Measurements from ENCODE around the gene ARMH1. TPM values are rescaled to one million over a fixed set of nuclear protein-coding genes. Genes with fewer than 3 reads are reported as not detected.

The ARMH1 gene
- total RNA-seq, 1 donor from 2014 or later = 3.0 TPM

DNA sequence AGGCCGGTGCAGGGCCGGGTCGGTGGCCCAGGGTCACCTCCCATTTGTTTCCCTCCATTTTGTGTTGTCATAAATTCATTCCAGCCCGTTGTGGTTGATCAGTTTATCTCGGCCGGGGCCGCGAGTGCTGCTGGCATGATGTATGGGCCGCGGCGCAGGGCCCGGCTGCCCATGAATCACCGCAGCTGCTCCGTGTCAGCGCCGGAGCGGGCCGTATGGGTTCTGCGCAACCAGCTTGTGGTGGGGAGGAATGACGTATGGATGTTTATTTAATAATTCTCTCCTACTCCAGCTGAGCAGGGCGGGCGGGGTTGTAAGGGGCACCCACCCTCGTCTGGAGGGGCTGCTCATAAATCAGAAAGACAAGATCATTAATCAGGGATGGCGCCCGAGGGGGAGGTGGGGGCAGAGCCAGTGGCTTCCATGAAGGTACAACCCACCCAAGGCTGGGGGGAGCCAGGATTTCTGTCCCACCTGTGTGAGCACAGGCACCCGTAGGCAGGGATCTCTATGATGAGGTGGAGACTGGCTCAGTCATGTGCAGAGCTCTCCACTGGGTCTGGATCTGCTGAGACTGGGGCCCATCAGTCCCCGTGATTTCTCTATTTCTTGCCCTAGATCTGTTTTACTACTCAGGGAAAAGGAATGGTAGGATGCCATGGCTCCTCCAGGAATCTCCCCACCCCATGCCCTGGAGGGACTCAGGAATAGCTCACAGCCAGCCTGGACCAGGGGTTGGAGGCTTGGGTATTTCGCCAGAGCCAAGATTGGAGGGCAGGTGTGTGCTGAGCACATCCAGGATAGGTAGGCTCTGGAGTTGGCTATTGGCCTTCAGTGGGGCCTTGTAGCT, 28.0 kb upstream of the ARMH1 start:
- Mint-ChIP-seq H3K4me3 (ENCODE audit: unreplicated experiment) (no peak overlapping the region), H3K4me1 (ENCODE audit: unreplicated experiment) (peaks cover 16% of the 10 kb centered on the region), H3K27ac (ENCODE audit: unreplicated experiment) (no peak overlapping the region), H3K9me3 (ENCODE audit: unreplicated experiment) (no peaks in the 10 kb centered on the region), H3K36me3 (ENCODE audit: unreplicated experiment) (peaks cover 23% of the 10 kb centered on the region), H3K27me3 (ENCODE audit: unreplicated experiment) (no peaks in the 10 kb centered on the region)
- no peak for TF ChIP-seq CTCF (IDR thresholded peaks at IDR 0.05)
- no peak for DNase-seq (ENCODE audit: extremely low spot score, unreplicated experiment)

DNA sequence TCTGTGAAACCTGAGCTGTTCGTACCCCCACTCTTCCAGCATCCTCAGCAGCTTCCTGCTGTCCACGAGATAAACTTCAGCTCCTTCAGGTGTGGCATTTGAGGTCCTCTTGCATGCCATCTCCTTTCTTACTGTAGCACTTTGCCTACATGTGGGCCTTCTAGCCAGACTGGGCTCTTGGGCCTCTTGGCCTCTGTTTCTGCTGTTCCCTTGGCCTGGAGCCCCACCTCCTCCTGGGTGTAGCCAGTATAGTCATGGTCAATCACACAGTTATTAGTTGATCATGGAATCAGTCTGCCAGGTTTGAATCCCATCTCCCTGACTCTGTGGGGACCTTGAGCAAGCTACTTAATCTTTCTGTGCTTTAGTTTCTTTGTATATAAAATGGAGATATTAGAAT, 26.6 kb upstream of the ARMH1 start:
- Mint-ChIP-seq H3K27ac (ENCODE audit: unreplicated experiment) (no peak overlapping the region), H3K36me3 (ENCODE audit: unreplicated experiment) (peaks cover 18% of the 10 kb centered on the region), H3K4me1 (ENCODE audit: unreplicated experiment) (peaks cover 14% of the 10 kb centered on the region), H3K4me3 (ENCODE audit: unreplicated experiment) (no peak overlapping the region), H3K9me3 (ENCODE audit: unreplicated experiment) (no peaks in the 10 kb centered on the region), H3K27me3 (ENCODE audit: unreplicated experiment) (no peaks in the 10 kb centered on the region)
- no peak for DNase-seq (ENCODE audit: extremely low spot score, unreplicated experiment)
- TF ChIP-seq CTCF (IDR thresholded peaks at IDR 0.05) = no peak

DNA sequence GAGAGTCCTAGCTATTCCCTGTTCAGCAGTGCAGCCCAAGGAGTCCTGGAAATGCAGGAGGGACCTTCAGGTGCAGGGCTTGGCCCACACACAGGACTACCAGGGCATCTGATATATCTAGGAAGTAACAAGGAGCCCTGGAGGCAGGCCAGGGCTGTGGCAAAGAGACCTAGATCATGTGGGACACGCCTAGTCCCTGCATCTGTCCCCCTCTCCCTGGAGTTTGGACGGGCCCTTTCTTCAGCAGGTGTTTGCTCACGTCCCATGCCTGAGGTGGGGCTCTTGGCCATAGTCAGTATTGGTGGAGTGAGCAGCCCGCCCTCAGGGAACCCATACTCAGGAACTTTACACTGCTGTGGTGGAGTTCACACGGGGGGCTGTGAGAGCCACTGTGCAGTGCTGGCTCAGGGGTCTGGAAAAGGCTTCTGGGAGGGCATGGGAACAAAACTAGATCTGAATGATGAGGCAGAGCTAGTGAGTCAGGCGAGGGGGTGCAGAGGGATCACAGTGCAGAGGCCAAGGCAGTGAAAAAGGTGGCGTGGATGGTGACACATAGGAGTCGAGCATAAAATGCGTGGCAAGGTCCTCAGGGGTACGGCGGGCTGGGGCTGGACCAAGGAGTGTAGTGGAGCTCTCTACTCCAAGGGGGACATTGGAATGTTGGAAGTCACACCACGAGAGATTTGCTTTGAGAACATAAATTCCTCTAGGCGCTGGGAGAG, 25.8 kb upstream of the ARMH1 start:
- no peak for DNase-seq (ENCODE audit: extremely low spot score, unreplicated experiment)
- Mint-ChIP-seq H3K4me1 (ENCODE audit: unreplicated experiment) (peaks cover 6% of the 10 kb centered on the region), H3K27me3 (ENCODE audit: unreplicated experiment) (no peaks in the 10 kb centered on the region), H3K27ac (ENCODE audit: unreplicated experiment) (peak overlapping the region; percentile 9), H3K9me3 (ENCODE audit: unreplicated experiment) (no peaks in the 10 kb centered on the region), H3K4me3 (ENCODE audit: unreplicated experiment) (no peak overlapping the region), H3K36me3 (ENCODE audit: unreplicated experiment) (peaks cover 20% of the 10 kb centered on the region)
- TF ChIP-seq CTCF (IDR thresholded peaks at IDR 0.05) = no peak

GRCh38 chr1:44649788-44650158, 24.7 kb upstream of the ARMH1 start:
- H3K27me3 Mint-ChIP-seq (ENCODE audit: unreplicated experiment) = no peaks in the 10 kb centered on the region
- peaks cover 20% of the 10 kb centered on the region for H3K36me3 Mint-ChIP-seq (ENCODE audit: unreplicated experiment)
- DNase-seq (ENCODE audit: extremely low spot score, unreplicated experiment) = no peak
- H3K27ac Mint-ChIP-seq (ENCODE audit: unreplicated experiment) = no peak overlapping the region
- TF ChIP-seq CTCF (IDR thresholded peaks at IDR 0.05) = no peak
- H3K4me3 Mint-ChIP-seq (ENCODE audit: unreplicated experiment) = no peak overlapping the region
- H3K9me3 Mint-ChIP-seq (ENCODE audit: unreplicated experiment) = no peaks in the 10 kb centered on the region
- no peaks in the 10 kb centered on the region for H3K4me1 Mint-ChIP-seq (ENCODE audit: unreplicated experiment)

DNA sequence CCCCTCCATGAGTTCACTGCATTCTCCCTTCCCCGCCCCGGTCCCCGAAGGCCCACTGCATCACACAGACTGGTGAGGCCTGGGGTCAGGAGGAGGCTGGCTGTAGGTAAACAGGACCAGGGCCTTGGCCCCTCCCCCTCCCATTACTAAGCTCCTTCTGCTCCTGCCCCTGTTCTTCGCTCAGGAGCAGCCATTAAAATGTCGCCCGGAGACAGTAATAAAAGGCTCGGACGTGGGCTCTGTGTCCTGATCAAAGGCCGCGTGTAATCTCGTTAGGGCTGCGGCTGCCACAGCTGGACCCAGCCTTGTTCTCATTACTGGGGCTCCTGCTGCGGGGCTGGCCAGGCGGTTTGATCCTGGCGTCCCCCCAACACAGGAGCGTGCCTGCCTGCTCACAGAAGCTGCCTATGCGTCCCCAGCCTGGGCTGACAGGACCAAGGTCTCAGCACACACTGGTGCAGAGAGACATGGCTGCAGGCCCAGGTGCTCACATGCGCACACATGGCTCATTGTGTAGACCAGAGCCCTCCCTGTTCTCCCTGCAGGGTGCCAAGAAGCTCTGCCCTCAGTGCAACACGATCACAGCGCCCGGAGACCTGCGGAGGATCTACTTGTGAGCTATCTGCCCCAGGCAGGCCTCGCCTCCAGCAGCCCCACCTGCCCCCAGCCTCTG, 24.2 kb upstream of the ARMH1 start:
- Mint-ChIP-seq H3K4me3 (ENCODE audit: unreplicated experiment) (no peak overlapping the region), H3K36me3 (ENCODE audit: unreplicated experiment) (peaks cover 17% of the 10 kb centered on the region), H3K27me3 (ENCODE audit: unreplicated experiment) (no peaks in the 10 kb centered on the region), H3K9me3 (ENCODE audit: unreplicated experiment) (no peaks in the 10 kb centered on the region), H3K27ac (ENCODE audit: unreplicated experiment) (no peak overlapping the region), H3K4me1 (ENCODE audit: unreplicated experiment) (no peaks in the 10 kb centered on the region)
- no peak for TF ChIP-seq CTCF (IDR thresholded peaks at IDR 0.05)
- DNase-seq (ENCODE audit: extremely low spot score, unreplicated experiment) = no peak
